GM12873 (cell line): ENCODE data around the gene IL33.

Source experiments
- TF ChIP-seq, protein P1 (sequence below): IDR thresholded peaks from 2 replicates; pipeline ENCODE4 v1.5.1; 2012; ENCODE audit warnings: low read depth, mild to moderate bottlenecking, moderate library complexity, low read length, control low read depth; ENCODE audit not compliant: insufficient read depth; ENCODE audit errors: missing control alignments

The IL33 gene

GRCh38 chr9:6199596-6199995 lies 16.0 kb upstream of the IL33 start:
- TF ChIP-seq, protein P1, sequence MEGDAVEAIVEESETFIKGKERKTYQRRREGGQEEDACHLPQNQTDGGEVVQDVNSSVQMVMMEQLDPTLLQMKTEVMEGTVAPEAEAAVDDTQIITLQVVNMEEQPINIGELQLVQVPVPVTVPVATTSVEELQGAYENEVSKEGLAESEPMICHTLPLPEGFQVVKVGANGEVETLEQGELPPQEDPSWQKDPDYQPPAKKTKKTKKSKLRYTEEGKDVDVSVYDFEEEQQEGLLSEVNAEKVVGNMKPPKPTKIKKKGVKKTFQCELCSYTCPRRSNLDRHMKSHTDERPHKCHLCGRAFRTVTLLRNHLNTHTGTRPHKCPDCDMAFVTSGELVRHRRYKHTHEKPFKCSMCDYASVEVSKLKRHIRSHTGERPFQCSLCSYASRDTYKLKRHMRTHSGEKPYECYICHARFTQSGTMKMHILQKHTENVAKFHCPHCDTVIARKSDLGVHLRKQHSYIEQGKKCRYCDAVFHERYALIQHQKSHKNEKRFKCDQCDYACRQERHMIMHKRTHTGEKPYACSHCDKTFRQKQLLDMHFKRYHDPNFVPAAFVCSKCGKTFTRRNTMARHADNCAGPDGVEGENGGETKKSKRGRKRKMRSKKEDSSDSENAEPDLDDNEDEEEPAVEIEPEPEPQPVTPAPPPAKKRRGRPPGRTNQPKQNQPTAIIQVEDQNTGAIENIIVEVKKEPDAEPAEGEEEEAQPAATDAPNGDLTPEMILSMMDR: no peak

GRCh38 chr9:6200761-6201160 lies 14.8 kb upstream of the IL33 start:
- TF ChIP-seq, protein P1: no peak

DNA sequence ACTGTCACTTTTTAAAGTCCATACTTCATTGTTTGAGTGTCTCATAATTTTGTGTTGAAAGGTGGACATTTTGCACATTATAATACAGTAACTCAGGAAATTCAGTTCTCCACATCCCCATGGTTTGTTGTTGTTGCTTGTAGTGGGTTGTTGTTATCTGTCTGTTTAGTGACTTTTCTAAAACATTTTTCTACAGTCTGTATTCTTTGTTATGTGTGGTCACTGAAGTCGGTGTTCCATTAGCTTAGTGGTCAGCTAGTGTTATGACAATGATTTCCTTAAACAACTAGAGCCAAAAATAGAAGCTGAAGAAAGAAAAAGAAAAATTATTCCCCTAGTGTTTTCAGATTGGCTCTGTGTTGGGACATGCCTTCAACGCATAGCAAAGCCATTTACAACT lies 5.6 kb upstream of the IL33 start:
- TF ChIP-seq, protein P1: no peak

- TF ChIP-seq, protein P1: no peak
Measured at GRCh38 chr9:6212722-6213375, 2.8 kb upstream of the IL33 start.

GRCh38 chr9:6214434-6214833 lies 1.2 kb upstream of the IL33 start:
- TF ChIP-seq, protein P1: no peak

GRCh38 chr9:6214903-6215302 lies 704 bp upstream of the IL33 start:
- TF ChIP-seq, protein P1: no peak

DNA sequence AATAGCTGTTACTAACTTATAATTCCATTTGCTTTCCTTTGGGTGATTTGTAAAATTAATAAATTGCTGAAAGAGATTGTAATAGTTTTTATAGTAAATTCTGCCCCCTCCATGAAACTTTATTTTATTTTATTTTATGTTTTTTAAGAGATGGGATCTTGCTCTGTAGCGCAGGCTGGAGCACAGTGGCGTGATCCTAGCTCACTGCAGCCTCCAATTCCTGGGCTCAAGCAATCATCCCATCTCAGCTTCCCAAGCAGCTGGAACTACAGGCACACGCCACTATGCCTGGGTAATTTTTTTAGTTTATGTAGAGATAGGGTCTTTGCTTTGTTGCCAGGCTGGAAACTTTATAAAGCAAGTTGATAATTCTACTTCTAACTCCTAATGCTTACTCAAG lies 395 bp downstream of the IL33 start:
- TF ChIP-seq, protein P1: no peak
